HG03039 (cell line): ENCODE results near the gene OGFOD3.
A peak's percentile ranks its signal among the peaks of the same experiment; 100 is the strongest.
"Not testable (repeated sequence)": the region's sequence is repeated elsewhere in the genome, so short reads cannot be mapped to it uniquely, and the experiment has no call there.

Experiments used
- ATAC-seq: cut with Tn5 transposase; IDR thresholded peaks from one replicate; pipeline ENCODE4 v1.9.1; 2021; ENCODE audit warnings: mild to moderate bottlenecking, moderate library complexity; ENCODE audit not compliant: unreplicated experiment

The OGFOD3 gene, protein sequence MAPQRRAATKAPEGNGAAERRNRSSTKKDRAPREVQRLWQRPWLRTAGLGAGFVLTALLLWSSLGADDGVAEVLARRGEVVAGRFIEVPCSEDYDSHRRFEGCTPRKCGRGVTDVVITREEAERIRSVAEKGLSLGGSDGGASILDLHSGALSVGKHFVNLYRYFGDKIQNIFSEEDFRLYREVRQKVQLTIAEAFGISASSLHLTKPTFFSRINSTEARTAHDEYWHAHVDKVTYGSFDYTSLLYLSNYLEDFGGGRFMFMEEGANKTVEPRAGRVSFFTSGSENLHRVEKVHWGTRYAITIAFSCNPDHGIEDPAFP

GRCh38 chr17:82418001-82418986 is at the start of gene OGFOD3, which contains the start of gene HEXD:
Gene OGFOD3, minus strand, starts transcription at chr17:82418586. Its CDS starts 101 bp downstream, at chr17:82418485.
Gene HEXD, plus strand, starts transcription at chr17:82418347. Its CDS starts 1,453 bp downstream, at chr17:82419800.
- ATAC-seq: peak; percentile 63

DNA sequence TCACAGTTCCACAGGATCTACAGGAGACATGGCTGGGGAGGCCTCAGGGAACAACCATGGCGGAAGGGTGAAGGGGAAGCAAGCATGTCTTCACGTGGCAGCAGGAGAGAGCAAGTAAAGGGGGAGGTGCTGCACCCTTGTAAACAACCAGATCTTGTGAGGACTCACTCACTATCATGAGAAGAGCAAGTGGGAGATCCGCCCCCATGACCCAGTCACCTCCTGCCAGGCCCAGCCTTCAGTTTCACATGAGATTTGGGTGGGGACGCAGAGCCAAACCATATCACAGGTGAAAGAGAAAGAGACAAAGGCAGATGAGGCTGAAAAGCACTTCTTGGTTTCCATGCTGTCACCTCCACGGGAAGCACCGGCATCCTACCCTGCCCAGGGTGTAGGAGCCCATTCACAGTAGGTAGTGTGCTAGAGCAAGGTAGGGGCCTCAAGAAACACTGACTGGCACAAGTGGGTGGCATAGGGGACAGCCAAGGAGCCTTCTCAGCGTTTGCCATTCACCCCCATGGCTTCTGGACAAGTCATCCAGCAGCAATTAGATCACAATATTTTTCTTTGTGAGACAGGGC is 46.7 kb upstream of the OGFOD3 start:
- ATAC-seq: no peak

DNA sequence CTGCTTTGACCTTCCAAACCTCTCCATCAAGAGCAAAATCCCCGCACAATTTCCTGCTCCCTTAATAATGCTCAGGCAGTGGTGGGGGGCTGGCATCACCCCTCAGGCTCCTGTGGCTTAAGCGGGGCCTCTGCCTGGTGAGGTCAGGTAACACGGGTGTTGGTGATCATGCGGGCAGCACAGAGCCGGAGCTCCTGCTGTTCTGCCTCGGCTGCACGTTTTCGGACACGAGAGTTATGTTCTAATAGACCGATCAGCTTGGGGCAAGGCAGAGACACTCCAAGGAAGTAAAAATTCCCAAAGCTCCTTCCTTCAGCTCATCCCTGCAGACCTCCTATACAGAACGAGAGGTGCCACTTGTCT is 46.2 kb upstream of the OGFOD3 start:
- ATAC-seq: no peak

GRCh38 chr17:82463925-82464566 is 45.7 kb upstream of the OGFOD3 start:
- ATAC-seq: no peak

GRCh38 chr17:82463391-82463790 is 45.0 kb upstream of the OGFOD3 start:
- no peak for ATAC-seq

DNA sequence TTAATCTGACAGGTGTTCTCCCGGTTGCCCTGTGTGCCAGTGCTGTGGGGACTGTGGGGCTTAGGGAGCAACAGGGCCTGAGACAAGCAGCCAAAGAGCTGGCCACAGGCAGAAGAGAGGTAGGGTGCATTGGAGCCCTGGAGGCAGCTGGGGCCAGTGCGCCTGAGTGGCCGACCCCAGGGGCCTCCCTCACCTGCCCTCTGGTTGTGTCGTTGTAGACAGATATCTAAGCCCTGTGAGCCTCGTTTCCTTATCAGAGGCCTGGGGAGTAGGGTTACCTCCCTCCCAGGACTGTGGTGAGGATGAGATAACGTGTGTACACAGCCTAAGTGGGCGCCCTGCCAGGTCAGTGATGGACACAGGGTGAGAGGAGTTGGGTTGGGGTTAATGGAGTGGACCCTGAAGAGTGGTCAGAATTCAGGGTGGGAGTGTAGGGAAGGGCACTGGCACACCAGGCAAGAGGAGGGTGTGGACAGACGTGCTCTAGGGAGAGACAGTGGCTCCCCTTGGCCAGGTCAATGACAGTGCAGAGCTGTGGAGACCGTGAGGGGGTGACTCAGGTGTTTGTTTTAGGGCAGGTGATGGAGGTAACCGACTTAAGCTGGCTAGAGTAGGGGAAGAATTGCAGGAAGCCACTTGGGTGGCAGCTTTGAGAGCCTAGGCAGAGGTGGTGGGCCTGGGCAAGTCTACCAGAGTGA is 43.6 kb upstream of the OGFOD3 start:
- ATAC-seq: no peak

DNA sequence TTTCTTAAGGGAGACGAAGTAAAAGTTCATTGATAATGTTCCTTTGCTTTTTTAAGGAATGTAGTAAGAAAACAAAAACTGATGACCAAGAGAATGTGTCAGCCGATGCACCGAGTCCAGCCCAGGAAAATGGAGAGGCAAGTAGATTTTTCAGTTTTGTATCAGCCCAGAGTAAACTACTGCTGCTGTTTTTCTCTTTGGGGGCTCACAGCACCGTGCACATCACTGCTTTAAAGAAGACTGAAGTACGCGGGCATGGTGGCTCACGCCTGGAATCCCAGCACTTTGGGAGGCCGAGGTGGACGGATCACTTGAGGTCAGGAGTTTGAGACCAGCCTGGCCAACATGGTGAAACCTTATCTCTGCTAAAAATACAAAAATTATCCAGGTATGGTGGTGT is 41.5 kb upstream of the OGFOD3 start:
- not testable (repeated sequence) for ATAC-seq

DNA sequence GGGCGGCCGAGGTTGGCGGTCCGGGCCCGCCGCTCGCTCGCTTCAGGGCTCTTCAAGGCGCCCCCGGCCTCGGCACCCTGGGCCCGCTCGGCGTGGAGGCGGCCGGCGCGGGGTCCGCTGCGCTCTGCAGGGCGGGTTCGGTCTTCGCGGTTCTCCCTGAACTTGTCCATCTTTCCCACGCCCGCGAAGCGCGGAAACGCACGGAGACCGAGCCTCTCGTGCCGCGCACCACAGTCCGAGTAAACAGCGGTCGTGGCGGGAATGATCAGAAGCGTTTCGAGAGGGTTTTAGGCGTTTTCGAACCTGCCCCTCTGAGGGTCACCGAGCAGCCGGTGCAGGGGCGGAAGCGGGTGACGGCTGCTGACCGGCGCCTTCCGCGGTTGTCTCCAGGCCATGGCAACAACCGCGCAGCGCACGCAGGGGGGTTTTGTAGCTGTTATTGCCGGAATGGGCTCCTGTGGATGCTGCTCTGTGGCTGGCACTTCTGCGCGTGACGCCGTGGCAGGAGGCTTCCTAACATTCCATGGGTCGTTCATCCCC is 40.6 kb upstream of the OGFOD3 start:
- no peak for ATAC-seq

DNA sequence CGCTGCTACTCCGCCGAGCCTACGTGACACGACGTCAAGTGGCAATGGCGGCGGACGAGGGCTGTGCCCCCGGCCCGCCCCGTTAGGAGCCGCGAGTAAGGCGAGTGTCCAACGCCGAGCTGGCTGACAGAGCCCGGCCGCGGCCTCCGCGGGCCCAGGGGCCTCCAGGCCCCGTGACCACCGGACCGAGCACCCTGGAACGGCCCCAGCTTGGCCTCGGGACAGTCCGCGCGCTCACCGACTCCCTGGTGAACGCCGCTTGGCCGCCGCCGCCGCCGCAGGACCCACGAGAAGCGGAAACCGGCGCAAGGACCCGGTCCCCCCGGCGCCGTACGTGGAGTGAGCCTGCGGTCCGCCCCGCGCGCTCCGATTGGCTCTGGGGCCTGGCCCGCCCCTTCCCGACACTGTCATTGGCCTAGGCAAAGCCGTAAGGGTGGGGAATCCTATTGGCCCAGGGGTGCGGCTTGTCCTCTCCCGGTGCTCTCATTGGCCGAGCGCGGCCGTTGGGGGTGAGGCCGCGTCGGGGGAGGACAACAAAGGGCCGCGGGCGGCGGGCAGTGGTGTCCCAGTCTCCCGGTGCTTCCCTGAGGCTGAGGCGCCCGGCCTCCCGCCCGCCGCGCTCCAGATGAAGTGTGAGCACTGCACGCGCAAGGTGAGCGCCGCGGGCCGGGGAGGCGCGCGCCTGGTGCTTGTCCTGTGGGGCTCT is 39.9 kb upstream of the OGFOD3 start, which contains the start of gene NARF:
NARF (plus strand) TSS at position 563 of the 706 bp plus-strand sequence; CDS start at position 626, 63 bp downstream.
- peak; percentile 84 for ATAC-seq

GRCh38 chr17:82457929-82458178 is 39.5 kb upstream of the OGFOD3 start:
- no peak for ATAC-seq

GRCh38 chr17:82457073-82457928 is 38.9 kb upstream of the OGFOD3 start:
- no peak for ATAC-seq

DNA sequence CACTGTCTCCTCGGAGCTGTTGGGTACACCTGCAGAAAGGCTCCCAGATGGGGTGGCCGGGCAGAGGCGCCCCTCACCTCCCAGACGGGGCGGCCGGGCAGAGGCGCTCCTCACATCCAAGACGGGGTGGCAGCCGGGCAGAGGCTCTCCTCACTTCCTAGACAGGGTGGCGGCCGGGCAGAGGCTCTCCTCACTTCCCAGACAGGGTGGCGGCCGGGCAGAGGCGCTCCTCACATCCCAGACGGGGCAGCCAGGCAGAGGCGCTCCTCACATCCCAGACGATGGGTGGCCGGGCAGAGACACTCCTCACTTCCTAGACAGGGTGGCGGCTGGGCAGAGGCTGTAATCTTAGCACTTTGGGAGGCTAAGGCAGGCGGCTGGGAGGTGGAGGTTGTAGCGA is 35.3 kb upstream of the OGFOD3 start:
- not testable (repeated sequence) for ATAC-seq

- not testable (repeated sequence) for ATAC-seq
Measured at GRCh38 chr17:82453151-82453550, 34.8 kb upstream of the OGFOD3 start.

DNA sequence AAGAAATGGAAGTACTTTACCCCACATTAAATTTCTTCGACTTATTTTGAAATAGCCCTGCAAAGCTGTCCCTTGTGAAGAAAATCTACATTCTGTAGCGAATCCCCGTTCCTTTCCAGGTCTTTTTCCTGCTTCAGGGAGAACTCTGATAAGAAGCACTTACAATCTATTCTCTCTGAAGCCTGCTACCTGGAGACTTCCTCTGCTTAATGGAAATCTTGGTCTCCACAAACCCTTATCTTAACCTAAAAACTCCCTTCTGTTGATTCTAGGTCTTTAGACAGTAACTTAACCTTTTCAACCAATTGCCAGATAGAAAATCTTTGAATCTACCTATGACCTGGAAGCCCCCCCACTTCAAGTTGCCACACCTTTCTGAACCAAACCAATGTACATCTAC is 33.8 kb upstream of the OGFOD3 start:
- no peak for ATAC-seq

- peak; percentile 73 for ATAC-seq
Measured at GRCh38 chr17:82450357-82451106, 32.1 kb upstream of the OGFOD3 start, which contains the start of gene CYBC1. Gene CYBC1, minus strand, starts transcription at chr17:82450752. Its CDS starts 1,498 bp downstream, at chr17:82449254.

DNA sequence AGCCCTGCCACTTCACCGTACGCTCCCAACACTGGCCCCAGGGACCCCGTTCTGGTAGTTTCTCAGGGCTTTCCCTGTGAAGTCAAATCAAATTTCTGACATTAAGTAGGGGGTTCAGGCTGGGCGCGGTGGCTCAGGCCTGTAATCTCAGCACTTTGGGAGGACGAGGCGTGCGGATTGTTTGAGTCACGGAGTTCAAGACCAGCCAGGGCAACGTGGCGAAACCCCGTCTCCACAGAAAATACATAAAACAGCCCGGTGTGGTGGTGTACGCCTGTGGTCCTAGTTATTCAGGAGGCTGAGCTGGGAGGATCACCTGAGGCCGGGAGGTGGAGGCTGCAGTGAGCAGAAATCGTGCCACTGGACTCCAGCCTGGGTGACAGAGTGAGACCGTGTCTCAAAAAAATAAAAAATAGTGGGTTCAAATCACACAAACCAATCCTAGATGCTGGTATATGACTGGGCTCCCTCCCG is 31.5 kb upstream of the OGFOD3 start:
- no peak for ATAC-seq

- ATAC-seq: no peak
Measured at GRCh38 chr17:82449131-82449882, 30.9 kb upstream of the OGFOD3 start.
